Neural progenitor cell (in vitro differentiated cells): Measurements from ENCODE around the gene GOLT1B. TPM values are rescaled to one million over a fixed set of nuclear protein-coding genes. Genes with fewer than 3 reads are reported as not detected.

Experiments
- DNase-seq: peaks from one replicate; pipeline ENCODE4 v3.0.0-alpha.2; 2016; ENCODE audit warnings: low spot score
- H2AFZ ChIP-seq: fragments of 200-600 bp; sonication (generic); replicated peaks from 2 replicates; pipeline ENCODE4 v1.6.1; 2016; ENCODE audit warnings: antibody characterized with exemption
- H3F3A ChIP-seq: fragments of 200-600 bp; sonication (generic); 2 replicates; pipeline ENCODE4 v1.6.1; 2016; ENCODE audit warnings: antibody characterized with exemption, low read depth
- H3K27ac ChIP-seq: fragments of 200-600 bp; sonication (generic); 2 replicates; pipeline ENCODE4 v1.5.1; 2016; ENCODE audit warnings: mild to moderate bottlenecking
- H3K27me3 ChIP-seq: fragments of 200-600 bp; sonication (generic); 2 replicates; pipeline ENCODE4 v1.6.1; 2016; ENCODE audit warnings: mild to moderate bottlenecking, moderate library complexity
- H3K36me3 ChIP-seq: fragments of 200-600 bp; sonication (generic); 2 replicates; pipeline ENCODE4 v1.5.1; 2016
- H3K4me1 ChIP-seq: fragments of 200-600 bp; sonication (generic); 2 replicates; pipeline ENCODE4 v1.6.1; 2016; ENCODE audit warnings: mixed run types
- H3K4me2 ChIP-seq: fragments of 200-600 bp; sonication (generic); 2 replicates; pipeline ENCODE4 v1.6.1; 2016
- H3K4me3 ChIP-seq: fragments of 200-600 bp; sonication (generic); 2 replicates; pipeline ENCODE4 v1.5.1; 2016
- H3K79me2 ChIP-seq: fragments of 200-600 bp; sonication (generic); 2 replicates; pipeline ENCODE4 v1.6.1; 2016; ENCODE audit warnings: low read depth
- H3K9ac ChIP-seq: fragments of 200-600 bp; sonication (generic); 2 replicates; pipeline ENCODE4 v1.6.1; 2016
- H3K9me3 ChIP-seq: fragments of 200-600 bp; sonication (generic); 2 replicates; pipeline ENCODE4 v1.5.1; 2016; ENCODE audit warnings: low read depth
- H4K20me1 ChIP-seq: fragments of 200-600 bp; sonication (generic); 2 replicates; pipeline ENCODE4 v1.6.1; 2016; ENCODE audit warnings: low read depth
- H3K27ac Mint-ChIP-seq: 3 replicates; pipeline ENCODE4 v1.8.0; 2021; ENCODE audit warnings: mixed read lengths
- H3K27me3 Mint-ChIP-seq: 2 replicates; pipeline ENCODE4 v1.8.0; 2022; ENCODE audit warnings: low read depth, mild to moderate bottlenecking, inconsistent platforms, moderate library complexity, mixed read lengths; ENCODE audit not compliant: insufficient read depth
- H3K36me3 Mint-ChIP-seq: 3 replicates; pipeline ENCODE4 v1.8.0; 2021; ENCODE audit warnings: mixed read lengths
- H3K4me1 Mint-ChIP-seq: 3 replicates; pipeline ENCODE4 v1.8.0; 2021; ENCODE audit warnings: mixed read lengths
- H3K4me3 Mint-ChIP-seq: 3 replicates; pipeline ENCODE4 v1.8.0; 2021; ENCODE audit warnings: mild to moderate bottlenecking, moderate library complexity, mixed read lengths
- H3K9me3 Mint-ChIP-seq: 3 replicates; pipeline ENCODE4 v1.8.0; 2020; ENCODE audit warnings: mixed read lengths
- CTCF ChIP-seq: fragments of 200-600 bp; sonication (generic); IDR thresholded peaks from 2 replicates; pipeline ENCODE4 v1.5.1; 2017; ENCODE audit warnings: antibody characterized with exemption, mild to moderate bottlenecking
- EZH2 ChIP-seq: fragments of 200-600 bp; sonication (generic); IDR thresholded peaks from 2 replicates; pipeline ENCODE4 v1.6.1; 2017; ENCODE audit warnings: antibody characterized with exemption, mild to moderate bottlenecking, moderate library complexity
- EZH2phosphoT487 ChIP-seq: fragments of 200-600 bp; sonication (generic); IDR thresholded peaks from 2 replicates; pipeline ENCODE4 v1.6.1; 2017; ENCODE audit warnings: antibody characterized with exemption
- total RNA-seq: library from RNA; depleted of rRNA; stranded (reverse); fragments of >200 nt; gene quantifications from 2 replicates; pipeline ENCODE4 v1.2.3, GENCODE V29; 2015; ENCODE audit warnings: low replicate concordance

The GOLT1B gene
- total RNA-seq, 1 donor from 2014 or later = 85.4 TPM

GRCh38 chr12:21545557-21545956 is 44.0 kb downstream of the GOLT1B start:
- H3K27ac Mint-ChIP-seq = no peak overlapping the region
- Histone ChIP-seq H3K36me3 (no peaks in the 10 kb centered on the region), H3K27ac (no peak overlapping the region), H3K4me2 (no peak overlapping the region), H3K27me3 (no peaks in the 10 kb centered on the region), H3K4me1 (no peaks in the 10 kb centered on the region), H3F3A (no peaks in the 10 kb centered on the region), H3K79me2 (no peaks in the 10 kb centered on the region), H3K9ac (no peak overlapping the region), H2AFZ (no peak overlapping the region), H3K9me3 (no peaks in the 10 kb centered on the region), H3K4me3 (no peak overlapping the region), H4K20me1 (no peaks in the 10 kb centered on the region)
- H3K27me3 Mint-ChIP-seq = peaks cover 4% of the 10 kb centered on the region
- H3K4me3 Mint-ChIP-seq = no peak overlapping the region
- H3K4me1 Mint-ChIP-seq = no peaks in the 10 kb centered on the region
- TF ChIP-seq EZH2 (no peak), EZH2phosphoT487 (no peak), CTCF (no peak)
- no peaks in the 10 kb centered on the region for H3K9me3 Mint-ChIP-seq
- DNase-seq = no peak
- no peaks in the 10 kb centered on the region for H3K36me3 Mint-ChIP-seq

GRCh38 chr12:21546716-21547115 is 45.1 kb downstream of the GOLT1B start:
- Mint-ChIP-seq H3K27ac (no peak overlapping the region), H3K36me3 (no peaks in the 10 kb centered on the region), H3K4me3 (no peak overlapping the region), H3K27me3 (peaks cover 4% of the 10 kb centered on the region), H3K4me1 (no peaks in the 10 kb centered on the region), H3K9me3 (no peaks in the 10 kb centered on the region)
- Histone ChIP-seq H2AFZ (no peak overlapping the region), H3K9me3 (no peaks in the 10 kb centered on the region), H3K27ac (no peak overlapping the region), H3K4me3 (no peak overlapping the region), H3F3A (no peaks in the 10 kb centered on the region), H3K27me3 (no peaks in the 10 kb centered on the region), H4K20me1 (no peaks in the 10 kb centered on the region), H3K9ac (no peak overlapping the region), H3K4me1 (no peaks in the 10 kb centered on the region), H3K4me2 (no peak overlapping the region), H3K79me2 (no peaks in the 10 kb centered on the region), H3K36me3 (no peaks in the 10 kb centered on the region)
- no peak for DNase-seq
- TF ChIP-seq EZH2 (no peak), EZH2phosphoT487 (no peak), CTCF (no peak)

GRCh38 chr12:21547437-21547836 is 45.8 kb downstream of the GOLT1B start:
- H3K36me3 ChIP-seq = no peaks in the 10 kb centered on the region
- Mint-ChIP-seq H3K9me3 (no peaks in the 10 kb centered on the region), H3K4me1 (no peaks in the 10 kb centered on the region), H3K27ac (no peak overlapping the region), H3K4me3 (no peak overlapping the region), H3K27me3 (peaks cover 2% of the 10 kb centered on the region), H3K36me3 (no peaks in the 10 kb centered on the region)
- H3K79me2 ChIP-seq = no peaks in the 10 kb centered on the region
- no peak overlapping the region for H3K4me3 ChIP-seq
- no peaks in the 10 kb centered on the region for H3K27me3 ChIP-seq
- no peak for DNase-seq
- no peaks in the 10 kb centered on the region for H3K9me3 ChIP-seq
- H3K4me1 ChIP-seq = no peaks in the 10 kb centered on the region
- H3K27ac ChIP-seq = no peak overlapping the region
- no peak for TF ChIP-seq EZH2
- no peak for TF ChIP-seq EZH2phosphoT487
- TF ChIP-seq CTCF = no peak
- no peak overlapping the region for H3K9ac ChIP-seq
- no peak overlapping the region for H3K4me2 ChIP-seq
- no peak overlapping the region for H2AFZ ChIP-seq
- H4K20me1 ChIP-seq = no peaks in the 10 kb centered on the region
- H3F3A ChIP-seq = no peaks in the 10 kb centered on the region
